ENCODE results near the gene OSER1.

- TF ChIP-seq, protein P1, sequence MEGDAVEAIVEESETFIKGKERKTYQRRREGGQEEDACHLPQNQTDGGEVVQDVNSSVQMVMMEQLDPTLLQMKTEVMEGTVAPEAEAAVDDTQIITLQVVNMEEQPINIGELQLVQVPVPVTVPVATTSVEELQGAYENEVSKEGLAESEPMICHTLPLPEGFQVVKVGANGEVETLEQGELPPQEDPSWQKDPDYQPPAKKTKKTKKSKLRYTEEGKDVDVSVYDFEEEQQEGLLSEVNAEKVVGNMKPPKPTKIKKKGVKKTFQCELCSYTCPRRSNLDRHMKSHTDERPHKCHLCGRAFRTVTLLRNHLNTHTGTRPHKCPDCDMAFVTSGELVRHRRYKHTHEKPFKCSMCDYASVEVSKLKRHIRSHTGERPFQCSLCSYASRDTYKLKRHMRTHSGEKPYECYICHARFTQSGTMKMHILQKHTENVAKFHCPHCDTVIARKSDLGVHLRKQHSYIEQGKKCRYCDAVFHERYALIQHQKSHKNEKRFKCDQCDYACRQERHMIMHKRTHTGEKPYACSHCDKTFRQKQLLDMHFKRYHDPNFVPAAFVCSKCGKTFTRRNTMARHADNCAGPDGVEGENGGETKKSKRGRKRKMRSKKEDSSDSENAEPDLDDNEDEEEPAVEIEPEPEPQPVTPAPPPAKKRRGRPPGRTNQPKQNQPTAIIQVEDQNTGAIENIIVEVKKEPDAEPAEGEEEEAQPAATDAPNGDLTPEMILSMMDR (IDR thresholded peaks at IDR 0.05) = no peak
- no peak for TF ChIP-seq POLR2A (IDR thresholded peaks at IDR 0.05)
Observed at GRCh38 chr20:44146272-44146671, 64.3 kb downstream of the OSER1 start.
